PFSK-1 (cell line): Measurements from ENCODE around the gene GPR22.

ENCODE experiments used
- FOXP2 ChIP-seq: optimal IDR thresholded peaks from 2 replicates; pipeline ENCODE3; 2011; ENCODE audit warnings: borderline replicate concordance, control low read depth, inconsistent platforms; ENCODE audit not compliant: insufficient read depth; ENCODE audit errors: extremely low read length, extremely low read depth
- POLR2AphosphoS5 ChIP-seq: IDR thresholded peaks from 2 replicates; pipeline ENCODE4 v1.6.1; 2012; ENCODE audit warnings: low read depth, mild to moderate bottlenecking, control low read depth, low read length, moderate library complexity
- REST ChIP-seq, 2 experiments: IDR thresholded peaks; 2 replicates each; pipeline versions ENCODE4 v1.6.1 to v1.8.0; 2011 to 2012; ENCODE audit warnings: low read depth in 2 of 2, low read length in 2 of 2, control low read depth in 1 of 2, inconsistent platforms in 1 of 2, mild to moderate bottlenecking in 1 of 2, moderate library complexity in 1 of 2; ENCODE audit not compliant: insufficient read depth in 1 of 2
- SIN3A ChIP-seq: IDR thresholded peaks from 2 replicates; pipeline ENCODE4 v1.6.1; 2012; ENCODE audit warnings: mild to moderate bottlenecking, low read length, moderate library complexity, borderline replicate concordance; ENCODE audit not compliant: insufficient read depth
- TAF1 ChIP-seq: IDR thresholded peaks from 2 replicates; pipeline ENCODE4 v1.6.1; 2012; ENCODE audit warnings: low read length, control low read depth, borderline replicate concordance; ENCODE audit not compliant: insufficient read depth

GPR22 gene

GRCh38 chr7:107432261-107432660 is 37.6 kb upstream of the GPR22 start:
- TF ChIP-seq FOXP2 (no peak), POLR2AphosphoS5 (no peak)

- TF ChIP-seq TAF1 (no peak), SIN3A (no peak), POLR2AphosphoS5 (no peak), FOXP2 (no peak), REST (IDR thresholded peaks at IDR 0.05; ENCODE audit: insufficient read depth in 1 of 2, low read depth in 2 of 2, low read length in 2 of 2) (no peak)
Measured at GRCh38 chr7:107435749-107436148, 34.1 kb upstream of the GPR22 start.

- TF ChIP-seq REST (IDR thresholded peaks at IDR 0.05; ENCODE audit: insufficient read depth in 1 of 2, low read depth in 2 of 2, low read length in 2 of 2): no peak
- TF ChIP-seq SIN3A: no peak
- TF ChIP-seq FOXP2: no peak
- no peak for TF ChIP-seq TAF1
- no peak for TF ChIP-seq POLR2AphosphoS5
Measured at GRCh38 chr7:107439025-107439424, 30.8 kb upstream of the GPR22 start.

GRCh38 chr7:107441581-107442422 is 28.1 kb upstream of the GPR22 start:
- TF ChIP-seq POLR2AphosphoS5: no peak
- TF ChIP-seq FOXP2: no peak
- no peak for TF ChIP-seq REST (IDR thresholded peaks at IDR 0.05; ENCODE audit: insufficient read depth in 1 of 2, low read depth in 2 of 2, low read length in 2 of 2)
- no peak for TF ChIP-seq TAF1
- no peak for TF ChIP-seq SIN3A

- TF ChIP-seq SIN3A (no peak), POLR2AphosphoS5 (no peak), REST (IDR thresholded peaks at IDR 0.05; ENCODE audit: insufficient read depth in 1 of 2, low read depth in 2 of 2, low read length in 2 of 2) (no peak), FOXP2 (no peak), TAF1 (no peak)
Measured at GRCh38 chr7:107442678-107443077, 27.2 kb upstream of the GPR22 start.
